CD4-positive, alpha-beta T cell treated with Interleukin-6 for 4 hours (primary cell): Measurements from ENCODE around the gene ZBTB7B.

Experiments used
- DNase-seq: peaks from one replicate; pipeline ENCODE4 v3.0.0-alpha.2; 2020; ENCODE audit warnings: mixed read lengths

Gene ZBTB7B

DNA sequence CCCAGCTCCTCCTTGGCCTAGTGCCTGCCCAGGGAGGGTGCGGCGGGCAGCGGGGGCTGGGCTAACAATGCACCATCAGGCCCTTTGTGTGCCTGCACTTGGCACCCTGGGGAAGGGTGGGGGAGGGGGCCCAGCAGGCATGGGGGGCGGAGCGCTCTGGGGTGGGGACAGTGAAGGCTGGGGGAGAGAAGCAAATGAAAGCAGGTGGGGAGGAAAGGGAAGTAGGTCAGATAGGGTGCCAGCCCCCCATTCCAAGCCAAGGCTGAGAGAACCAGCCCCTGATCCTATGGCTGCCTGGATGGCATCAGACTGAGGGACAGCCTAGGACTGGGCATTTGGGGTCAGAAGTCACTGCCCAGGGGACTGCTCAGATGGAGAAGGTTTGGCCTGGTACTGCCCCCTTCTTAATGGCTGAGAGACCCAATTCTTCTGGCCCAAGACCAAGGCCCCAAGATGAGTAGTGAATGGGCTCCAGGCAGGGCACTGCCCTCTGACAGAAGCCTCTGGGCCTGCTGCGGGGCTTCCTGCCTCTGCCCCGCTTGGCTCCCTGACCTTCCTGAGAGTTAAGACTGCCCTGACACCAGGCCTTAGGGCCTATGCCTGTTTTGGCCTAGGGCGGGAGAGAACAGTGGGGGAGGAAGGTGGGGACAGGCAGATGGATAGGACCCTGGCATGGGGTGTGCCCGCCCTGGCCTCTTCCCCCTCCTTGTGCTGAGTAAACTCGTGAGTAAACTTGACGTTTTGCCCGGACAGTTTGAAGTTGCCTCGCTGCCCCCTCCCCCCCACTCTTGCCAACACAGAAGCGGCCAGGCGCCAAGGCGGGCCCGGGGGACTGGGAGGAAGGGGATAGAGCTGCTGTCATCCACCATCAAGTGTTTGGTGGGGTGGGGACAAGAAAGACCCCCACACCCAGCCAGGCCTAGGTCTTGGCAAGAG is 2.7 kb downstream of the ZBTB7B start:
- DNase-seq = peak; percentile 68

DNA sequence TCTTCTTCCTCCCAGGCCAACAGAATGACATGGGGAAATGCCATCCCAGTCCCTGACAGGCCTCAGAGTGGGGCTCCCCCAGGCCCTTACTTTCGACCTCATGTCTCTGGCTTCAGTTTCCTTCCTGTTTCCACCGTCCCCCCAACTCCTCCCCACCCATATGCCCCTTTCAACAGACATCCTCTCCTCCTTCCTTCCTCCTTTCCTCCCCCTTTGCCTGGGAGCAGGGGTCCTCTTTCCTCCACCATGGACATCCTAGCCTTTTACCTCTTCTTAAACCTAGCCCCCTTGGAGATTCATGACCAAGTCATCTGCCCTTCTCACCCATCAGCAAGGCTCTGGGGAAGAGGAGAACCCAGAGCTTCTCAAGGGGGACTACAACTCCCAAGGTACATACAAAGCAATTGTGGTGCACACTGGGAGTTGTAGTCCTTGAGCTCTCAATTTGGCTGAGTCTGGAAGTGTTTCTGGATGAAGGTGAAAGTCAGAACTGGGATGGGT is 4.0 kb downstream of the ZBTB7B start:
- DNase-seq = peak; percentile 50

DNA sequence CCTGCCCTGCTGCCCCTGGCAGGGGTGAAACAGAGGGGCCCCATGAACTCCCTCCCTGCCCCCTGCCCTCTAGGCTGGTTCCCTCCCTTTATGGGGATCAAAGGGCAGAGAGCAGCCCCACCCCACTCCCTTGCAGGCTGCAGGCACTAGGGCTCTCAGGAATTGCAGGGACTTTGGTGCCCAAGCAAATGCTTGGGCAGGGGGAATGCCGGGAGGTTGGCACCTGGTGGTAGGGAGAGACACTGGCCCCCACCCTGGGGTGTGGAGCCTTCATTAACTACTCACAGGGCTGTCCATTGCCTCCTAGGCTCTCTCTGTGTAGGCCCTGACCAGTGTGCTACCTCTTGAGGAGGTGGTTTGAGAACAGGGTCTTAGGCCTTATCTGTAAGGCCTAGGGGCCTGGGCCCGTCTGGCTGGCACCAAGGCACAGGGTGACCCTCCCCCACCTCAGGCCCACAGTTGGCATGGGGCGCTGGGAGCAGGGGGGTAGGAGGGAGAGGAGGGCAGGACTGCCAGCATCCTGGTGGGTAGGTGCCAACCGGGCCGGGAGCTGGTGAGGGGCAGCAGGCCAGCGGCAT is 4.7 kb downstream of the ZBTB7B start:
- DNase-seq = no peak

DNA sequence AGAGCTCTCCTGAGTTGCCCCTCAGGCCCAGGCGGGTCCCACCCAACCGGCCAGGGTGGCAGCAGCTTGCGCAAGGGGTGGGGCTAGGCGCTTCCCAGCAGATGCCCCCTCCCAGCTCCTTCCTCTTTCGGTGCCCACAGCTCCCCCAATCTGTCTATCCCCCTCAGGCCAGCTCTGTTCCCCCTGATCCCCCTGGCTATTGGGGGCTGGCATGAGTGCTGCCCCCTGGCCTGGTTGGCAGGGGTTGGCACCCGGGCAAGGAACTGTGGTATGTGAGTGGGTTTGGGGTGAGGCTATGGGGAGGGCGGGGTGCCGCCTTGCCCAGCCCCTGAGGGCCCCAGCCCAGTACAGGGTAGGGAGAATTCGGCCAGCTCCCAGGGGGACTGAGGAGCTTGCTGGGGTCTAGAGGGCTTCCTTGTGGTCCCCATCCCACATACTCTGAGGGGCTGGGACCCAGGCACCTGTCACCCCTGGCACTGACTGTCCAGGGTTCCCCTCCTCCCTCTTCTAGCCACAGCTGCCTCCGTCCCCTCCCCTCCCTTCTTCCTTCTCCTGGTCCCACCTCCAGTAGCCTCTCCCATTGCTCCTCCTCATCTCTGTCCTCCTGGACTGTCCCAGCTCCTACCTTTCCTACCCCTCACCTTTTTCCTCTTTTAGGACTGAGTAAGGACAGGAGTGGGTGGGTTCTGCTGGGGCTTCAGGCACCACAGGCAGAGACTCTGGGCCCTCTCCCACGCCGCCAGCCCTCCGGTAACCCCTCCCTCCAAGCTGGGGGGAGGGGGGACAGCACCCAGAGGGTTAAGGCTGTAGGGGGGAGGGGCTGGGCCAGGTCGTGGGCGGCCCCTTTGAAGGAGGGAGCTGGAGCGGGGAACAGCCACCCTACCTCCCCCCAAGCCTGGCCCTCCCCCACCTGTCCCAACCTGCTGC is 5.7 kb downstream of the ZBTB7B start:
- DNase-seq = peak; percentile 75

DNA sequence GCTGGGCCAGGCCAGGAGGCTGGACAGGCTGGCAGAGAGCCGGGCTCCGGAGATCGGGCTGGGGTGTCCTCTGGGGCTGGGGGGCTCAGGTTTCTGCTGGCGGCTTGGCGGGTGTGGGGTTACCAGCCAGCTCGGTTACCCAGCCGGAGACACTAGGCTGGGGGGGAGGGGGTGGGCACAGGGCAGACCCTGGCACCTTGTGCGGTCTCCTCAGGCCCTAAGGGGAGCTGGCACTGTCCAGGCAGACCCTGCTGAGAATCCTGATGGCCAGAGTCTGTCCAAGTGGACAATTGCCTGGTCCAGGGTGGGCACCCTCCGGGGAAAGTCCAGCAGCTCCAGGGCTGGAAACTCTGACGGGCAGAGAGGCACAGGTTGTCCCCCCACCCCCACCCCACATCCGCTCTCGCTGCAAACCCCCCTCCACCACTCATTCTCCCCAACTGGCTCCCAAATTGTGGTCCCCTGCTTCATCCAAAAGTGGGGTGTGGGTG is 6.7 kb downstream of the ZBTB7B start:
- peak; percentile 47 for DNase-seq

DNA sequence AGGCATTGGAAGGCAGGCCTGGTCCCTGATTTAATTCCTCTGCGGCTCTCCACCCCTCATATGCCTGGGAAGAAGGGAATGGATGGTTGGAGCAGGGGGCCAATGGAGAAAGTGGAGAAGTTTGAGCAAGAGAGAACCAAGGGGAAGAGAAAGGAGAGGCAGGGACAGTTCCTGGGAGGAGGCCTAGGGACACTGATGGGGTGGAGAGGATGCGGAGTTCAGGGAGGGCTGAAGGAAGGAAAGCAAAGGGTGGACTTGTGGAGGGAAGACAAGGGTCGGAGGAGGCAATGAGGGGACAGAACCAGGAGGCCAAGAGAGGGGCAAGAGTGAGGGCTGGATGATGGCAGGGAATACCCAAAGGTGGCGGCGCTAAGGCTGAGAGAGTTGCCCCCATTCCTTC is 7.1 kb downstream of the ZBTB7B start:
- DNase-seq = no peak

DNA sequence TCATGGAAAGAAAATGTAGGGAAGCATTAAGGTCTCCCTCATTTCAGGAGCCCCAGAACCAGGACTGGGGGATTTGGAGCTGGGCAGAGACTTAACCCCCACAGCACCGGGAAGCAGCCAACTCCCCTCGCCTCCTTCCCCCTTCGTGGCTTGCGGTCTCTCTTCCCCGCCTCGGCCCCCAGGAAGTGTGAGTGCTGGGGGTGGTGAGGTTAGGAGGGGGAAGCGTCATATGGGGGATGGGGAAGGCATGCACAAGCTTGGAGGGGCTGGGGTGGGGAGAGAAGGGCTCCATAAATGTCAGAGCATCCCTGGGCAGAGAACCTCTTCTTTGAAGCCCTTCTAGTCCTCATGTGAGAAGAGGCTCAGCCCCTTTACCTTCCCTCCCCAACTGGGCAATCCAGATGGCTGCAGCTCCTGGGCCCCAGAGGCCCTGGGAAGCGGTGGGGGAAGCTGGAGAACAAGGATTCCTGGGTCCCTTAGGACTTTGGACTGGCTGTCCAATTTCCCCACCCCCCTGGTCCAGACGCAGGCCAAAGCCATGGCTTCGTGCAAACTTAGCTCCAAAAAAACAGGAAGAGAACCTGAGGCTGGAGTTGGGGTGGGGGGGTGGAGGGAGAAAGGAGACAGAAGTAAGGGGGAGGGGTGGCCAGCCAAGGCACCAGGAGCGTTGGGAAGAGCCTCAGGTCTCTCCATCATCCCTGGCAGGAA is 7.8 kb downstream of the ZBTB7B start:
- peak; percentile 69 for DNase-seq

DNA sequence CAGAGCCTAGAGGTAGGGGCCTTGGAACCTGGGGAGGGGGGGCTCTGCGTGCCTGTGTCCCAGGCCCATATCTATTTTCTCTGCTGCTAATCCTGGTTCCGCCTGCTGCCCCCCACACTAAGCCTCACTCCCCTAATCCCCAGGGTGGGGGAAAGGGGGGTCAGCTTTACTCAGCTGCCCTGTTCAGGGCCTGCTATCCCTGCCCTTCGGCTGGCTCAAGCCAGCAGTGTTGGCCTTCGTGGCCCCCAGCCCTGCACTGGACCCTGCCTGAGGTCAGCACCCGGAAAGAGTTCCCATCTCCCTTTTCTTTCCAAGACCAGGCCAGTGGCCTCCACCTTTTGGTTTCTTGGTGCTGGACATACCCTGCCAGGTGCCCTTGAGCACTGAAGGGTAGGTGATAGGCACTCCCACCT is 8.4 kb downstream of the ZBTB7B start:
- DNase-seq = no peak

DNA sequence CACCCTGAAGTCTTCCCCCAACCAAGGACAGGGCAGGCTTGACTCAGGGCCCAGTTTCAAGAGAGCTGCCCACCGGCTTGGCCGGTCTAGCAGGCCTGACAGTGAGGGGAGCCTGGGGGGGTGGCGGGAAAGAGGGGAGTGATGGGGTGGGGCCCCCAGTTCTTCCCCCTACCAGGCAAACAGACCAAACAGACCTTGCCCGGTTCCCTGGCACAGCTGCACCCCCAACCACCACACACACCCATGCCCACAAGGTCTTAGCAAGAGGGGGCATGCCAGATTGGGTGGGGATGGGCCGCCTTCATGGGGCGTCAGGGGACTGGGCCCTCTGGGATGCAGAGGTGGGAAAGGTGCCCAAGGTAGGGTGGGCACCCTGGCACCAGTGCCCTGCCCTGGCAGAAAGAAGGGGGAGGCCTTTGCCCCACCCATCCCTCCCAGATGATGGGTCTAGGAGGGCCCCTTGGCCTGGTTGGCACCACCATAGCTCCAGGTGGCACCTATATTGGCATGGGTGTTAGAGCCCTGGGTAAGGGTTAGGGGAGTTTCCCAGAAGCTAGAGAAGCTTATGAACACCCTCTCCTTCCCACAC is 8.9 kb downstream of the ZBTB7B start:
- DNase-seq = no peak

DNA sequence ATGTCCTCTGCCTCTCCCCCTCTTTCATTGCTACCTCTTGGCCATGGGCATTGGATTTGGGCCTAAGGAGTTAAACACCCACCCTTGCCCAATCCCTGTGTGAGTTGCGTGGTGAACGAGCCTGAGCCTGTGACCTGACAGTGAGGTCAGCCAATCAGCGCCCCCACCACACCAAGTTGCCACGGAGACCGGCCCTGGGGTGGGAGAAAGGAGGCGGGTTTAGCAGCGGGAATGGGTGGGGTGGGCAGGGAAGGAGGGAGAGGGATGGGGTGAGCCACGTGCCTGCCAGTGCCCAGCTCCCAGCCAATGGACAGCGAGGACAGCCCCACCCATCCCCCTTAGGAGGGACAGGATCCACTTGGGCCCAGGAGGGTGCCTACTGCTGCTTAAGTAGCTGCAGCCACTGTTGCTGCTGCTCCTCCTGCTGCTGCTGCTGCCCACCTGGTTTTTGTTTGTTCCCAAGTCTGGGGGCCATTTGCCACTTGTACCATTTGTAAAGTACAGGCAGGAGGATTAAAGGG is 9.5 kb downstream of the ZBTB7B start:
- DNase-seq = peak; percentile 57

DNA sequence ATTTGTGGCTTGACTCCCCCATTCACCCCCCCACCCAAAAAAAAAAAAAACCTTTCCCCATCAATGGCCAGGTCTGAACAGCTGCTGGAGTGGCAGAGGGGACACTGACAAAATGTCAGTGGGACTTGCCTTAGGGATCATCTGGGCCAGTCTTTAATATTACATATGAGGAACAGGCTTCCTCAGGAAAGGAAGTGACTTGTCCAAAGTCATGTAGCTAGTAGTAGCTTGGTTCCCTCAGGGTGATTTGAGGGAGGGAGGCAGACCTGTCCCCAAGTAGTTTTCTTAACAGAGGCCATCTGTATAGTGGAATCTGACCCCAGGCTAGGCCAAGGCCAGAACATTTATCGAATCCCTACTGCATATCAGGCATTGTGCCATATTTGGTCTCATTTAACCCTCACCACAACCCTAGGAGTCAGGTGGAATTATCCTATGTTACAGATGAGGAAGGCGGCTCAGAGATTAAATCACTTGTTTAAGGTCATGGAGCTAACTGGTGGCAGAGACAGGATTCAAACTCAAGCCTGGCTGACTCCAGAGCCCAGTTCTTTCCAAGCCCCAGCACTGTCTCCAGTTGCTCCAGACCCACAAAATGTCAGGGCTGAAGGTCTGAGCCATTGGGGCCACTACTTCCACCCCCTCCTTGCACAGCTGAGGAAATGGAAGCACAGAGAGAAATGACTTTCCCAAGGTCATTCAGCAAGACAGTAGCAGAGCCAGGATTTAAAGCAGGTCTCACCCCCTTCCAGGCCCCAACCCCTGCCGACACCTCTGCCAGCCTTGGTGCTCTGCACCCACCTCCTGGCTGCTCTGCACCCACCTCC is 10.4 kb downstream of the ZBTB7B start:
- DNase-seq = no peak

DNA sequence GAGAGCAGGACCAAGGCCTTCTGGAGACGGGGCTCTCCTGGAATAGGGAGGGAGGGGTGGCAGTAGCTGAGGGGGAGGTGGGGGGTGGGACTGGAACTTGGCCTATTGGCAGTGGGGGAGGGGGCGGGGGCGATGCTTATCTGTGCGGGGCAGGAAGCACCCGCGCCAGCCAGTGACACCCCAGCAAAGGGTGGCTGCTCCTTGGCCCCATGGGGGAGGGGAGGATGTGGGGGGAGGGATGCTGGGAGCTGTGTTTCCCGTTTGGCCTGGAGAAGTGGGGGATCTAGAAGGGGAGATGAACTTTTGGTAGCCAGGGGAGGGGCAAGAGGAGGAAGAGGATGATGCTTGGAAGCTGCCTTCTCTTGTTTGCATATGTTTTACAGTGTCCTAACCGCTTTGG is 11.0 kb downstream of the ZBTB7B start:
- DNase-seq = peak; percentile 86

DNA sequence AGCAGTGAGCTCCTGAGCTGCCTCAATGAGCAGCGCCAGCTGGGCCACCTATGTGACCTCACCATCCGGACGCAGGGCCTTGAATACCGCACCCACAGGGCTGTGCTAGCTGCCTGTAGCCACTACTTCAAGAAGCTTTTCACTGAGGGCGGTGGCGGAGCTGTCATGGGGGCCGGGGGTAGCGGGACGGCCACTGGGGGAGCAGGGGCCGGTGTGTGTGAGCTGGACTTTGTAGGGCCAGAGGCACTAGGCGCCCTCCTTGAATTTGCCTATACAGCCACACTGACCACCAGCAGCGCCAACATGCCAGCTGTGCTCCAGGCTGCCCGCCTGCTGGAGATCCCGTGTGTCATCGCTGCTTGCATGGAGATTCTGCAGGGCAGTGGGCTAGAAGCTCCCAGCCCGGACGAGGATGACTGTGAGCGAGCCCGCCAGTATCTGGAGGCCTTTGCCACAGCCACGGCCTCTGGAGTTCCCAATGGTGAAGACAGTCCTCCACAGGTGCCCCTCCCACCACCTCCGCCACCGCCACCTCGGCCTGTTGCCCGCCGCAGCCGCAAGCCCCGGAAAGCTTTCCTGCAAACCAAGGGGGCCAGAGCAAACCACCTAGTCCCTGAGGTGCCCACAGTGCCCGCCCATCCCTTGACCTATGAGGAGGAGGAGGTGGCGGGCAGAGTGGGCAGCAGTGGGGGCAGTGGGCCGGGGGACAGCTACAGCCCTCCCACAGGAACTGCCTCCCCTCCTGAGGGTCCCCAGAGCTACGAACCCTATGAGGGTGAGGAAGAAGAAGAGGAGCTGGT is 12.3 kb downstream of the ZBTB7B start:
- DNase-seq = no peak

DNA sequence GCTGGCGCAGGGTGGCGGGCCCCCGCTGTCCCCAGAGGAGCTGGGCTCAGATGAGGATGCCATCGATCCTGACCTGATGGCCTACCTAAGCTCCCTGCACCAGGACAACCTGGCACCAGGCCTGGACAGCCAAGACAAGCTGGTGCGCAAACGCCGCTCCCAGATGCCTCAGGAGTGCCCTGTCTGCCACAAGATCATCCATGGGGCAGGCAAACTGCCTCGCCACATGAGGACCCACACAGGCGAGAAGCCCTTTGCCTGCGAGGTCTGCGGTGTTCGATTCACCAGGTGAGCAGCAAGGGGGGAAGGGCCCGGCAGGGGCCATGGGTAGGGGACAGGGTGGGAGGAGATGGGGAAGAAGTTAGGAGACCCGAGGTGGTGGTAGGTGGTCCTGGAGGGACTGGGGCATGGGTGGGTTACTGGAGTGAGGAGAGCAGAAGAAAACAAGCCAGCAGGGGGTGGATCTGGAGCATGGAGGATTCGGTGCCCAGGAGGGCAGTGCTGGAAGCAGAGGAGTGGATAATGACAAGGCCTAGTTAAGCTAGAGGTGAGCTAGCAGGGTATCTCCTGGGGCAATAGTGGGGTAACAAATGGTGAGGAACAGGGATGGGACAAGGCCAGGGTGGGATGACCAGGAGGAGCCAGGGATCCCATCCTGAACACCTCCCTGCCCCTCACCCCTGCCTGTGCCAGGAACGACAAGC is 13.1 kb downstream of the ZBTB7B start:
- DNase-seq = no peak

DNA sequence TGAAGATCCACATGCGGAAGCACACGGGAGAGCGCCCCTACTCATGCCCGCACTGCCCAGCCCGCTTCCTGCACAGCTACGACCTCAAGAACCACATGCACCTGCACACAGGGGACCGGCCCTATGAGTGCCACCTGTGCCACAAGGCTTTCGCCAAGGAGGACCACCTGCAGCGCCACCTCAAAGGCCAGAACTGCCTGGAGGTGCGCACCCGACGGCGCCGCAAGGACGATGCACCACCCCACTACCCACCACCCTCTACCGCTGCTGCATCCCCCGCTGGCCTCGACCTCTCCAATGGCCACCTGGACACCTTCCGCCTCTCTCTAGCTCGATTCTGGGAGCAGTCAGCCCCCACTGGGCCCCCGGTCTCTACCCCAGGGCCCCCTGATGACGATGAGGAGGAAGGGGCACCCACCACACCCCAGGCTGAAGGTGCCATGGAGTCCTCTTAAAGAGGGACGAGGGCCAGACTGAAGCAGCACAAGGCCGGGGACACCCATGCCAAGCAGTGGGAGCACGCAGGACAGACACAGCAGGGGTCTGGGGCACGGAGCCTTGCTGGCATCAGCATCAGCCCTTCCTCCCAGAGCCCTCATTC is 13.7 kb downstream of the ZBTB7B start:
- peak; percentile 48 for DNase-seq

DNA sequence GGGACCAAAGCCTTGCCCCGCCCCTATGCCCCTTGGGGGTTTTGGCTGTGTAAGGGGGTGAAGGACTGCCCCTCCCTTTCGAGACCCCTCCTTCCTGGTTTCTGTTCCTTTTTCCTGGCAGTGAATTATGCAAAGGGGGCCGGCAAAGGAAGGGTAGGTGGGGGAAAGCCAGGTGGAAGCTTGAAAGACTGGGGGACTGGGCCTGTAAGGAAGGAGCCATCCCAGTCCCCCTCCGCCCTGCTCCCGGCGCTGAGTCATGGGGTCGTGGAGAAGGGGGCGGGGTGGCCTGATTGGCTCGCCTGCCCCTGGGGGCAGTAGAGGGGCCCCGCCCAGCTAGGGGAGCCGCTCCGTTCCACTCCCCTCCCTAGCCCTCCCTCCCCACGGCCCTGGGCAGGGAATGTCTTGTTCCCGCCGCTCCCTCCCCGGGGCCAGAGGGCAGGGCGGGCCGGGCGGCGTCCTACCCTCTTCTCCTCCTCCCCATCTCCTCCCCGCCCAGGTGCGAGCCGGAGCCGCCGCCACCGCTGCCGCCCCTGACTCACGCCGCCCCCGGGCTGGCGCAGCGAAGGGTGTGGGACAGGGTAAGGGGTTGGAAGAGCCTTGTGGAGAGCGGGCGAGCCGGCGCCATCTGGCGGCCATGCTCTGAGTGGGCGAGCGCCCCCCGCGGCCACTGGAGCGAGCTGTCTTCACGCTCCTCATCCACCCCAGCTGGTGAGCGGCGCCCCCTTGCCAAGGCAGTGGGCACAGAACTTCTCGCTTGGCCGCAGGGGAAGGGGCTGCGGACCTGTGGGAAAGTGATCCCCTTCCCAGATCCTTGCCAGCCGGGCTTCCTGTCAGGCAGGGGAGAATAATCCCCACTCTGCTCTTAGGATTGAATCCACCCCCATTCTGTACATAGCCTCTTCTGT is 14.7 kb downstream of the ZBTB7B start:
- DNase-seq = peak; percentile 94

DNA sequence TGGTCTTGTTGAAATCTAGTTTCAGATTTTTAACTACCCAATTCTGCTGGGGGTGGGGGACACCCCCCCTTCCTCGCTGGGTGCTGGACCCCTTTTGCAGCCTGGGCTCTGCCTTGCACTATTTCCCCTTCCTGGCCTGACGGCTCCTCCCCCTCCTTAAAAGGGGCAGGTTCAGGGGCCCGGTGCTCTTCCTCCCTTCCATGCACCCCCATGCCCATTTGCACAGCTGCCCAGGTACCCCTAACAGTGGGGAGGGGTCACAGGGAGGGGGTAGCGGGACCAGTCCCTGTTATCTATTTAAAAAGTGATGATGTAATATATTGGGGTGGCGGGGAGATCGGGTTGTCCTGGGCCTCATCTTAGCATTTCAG is 15.3 kb downstream of the ZBTB7B start:
- no peak for DNase-seq
